CD14-positive monocyte (primary cell): ENCODE results near the gene GIGYF1. TPM values are rescaled to one million over a fixed set of nuclear protein-coding genes. Genes with fewer than 3 reads are reported as not detected.
"Not testable (repeated sequence)": the region's sequence is repeated elsewhere in the genome, so short reads cannot be mapped to it uniquely, and the experiment has no call there.

Experiments used
- DNase-seq, 3 donors: peaks; one replicate each; pipeline ENCODE4 v3.0.0-alpha.2; 2011 to 2022
- H2AFZ ChIP-seq: 2 replicates; pipeline ENCODE4 v1.6.0; 2012; ENCODE audit warnings: mild to moderate bottlenecking, low read depth, low read length, inconsistent platforms; ENCODE audit not compliant: insufficient read depth, poor library complexity, severe bottlenecking
- H3K27ac ChIP-seq, 2 donors: 1 replicate in 1 of 2; 2 replicates in 1 of 2; pipeline ENCODE4 v1.5.1; 2012 to 2013; ENCODE audit warnings: low read length in 2 of 2, control low read depth in 1 of 2, inconsistent platforms in 1 of 2, low read depth in 1 of 2, mild to moderate bottlenecking in 1 of 2
- H3K27me3 ChIP-seq, 2 donors: one replicate each; pipeline versions ENCODE4 v1.6.0 to v1.6.1; 2011 to 2013; ENCODE audit warnings: low read length in 2 of 2; ENCODE audit not compliant: control insufficient read depth in 2 of 2, insufficient read depth in 2 of 2
- H3K36me3 ChIP-seq, 2 donors: replicated peaks in 1 of 2; 1 replicate in 1 of 2; 2 replicates in 1 of 2; pipeline versions ENCODE4 v1.5.1 to v1.6.1; 2012 to 2013; ENCODE audit warnings: low read length in 2 of 2, control low read depth in 1 of 2, inconsistent platforms in 1 of 2, mild to moderate bottlenecking in 1 of 2; ENCODE audit not compliant: insufficient read depth in 2 of 2, control insufficient read depth in 1 of 2
- H3K4me1 ChIP-seq, 2 donors: 1 replicate in 1 of 2; 2 replicates in 1 of 2; pipeline versions ENCODE4 v1.5.1 to v1.6.1; 2012 to 2013; ENCODE audit warnings: low read length in 2 of 2, control low read depth in 1 of 2, inconsistent platforms in 1 of 2, mild to moderate bottlenecking in 1 of 2, moderate library complexity in 1 of 2; ENCODE audit not compliant: insufficient read depth in 2 of 2, control insufficient read depth in 1 of 2
- H3K4me2 ChIP-seq: replicated peaks from 2 replicates; pipeline ENCODE3; 2012; ENCODE audit warnings: low read length, moderate library complexity, mild to moderate bottlenecking; ENCODE audit not compliant: poor library complexity, severe bottlenecking; ENCODE audit errors: extremely low read depth
- H3K4me3 ChIP-seq, 3 experiments: fragments of 200-600 bp in 1 of 3; sonication (generic) in 1 of 3; replicated peaks in 1 of 3; 1 replicate in 2 of 3; 2 replicates in 1 of 3; pipeline ENCODE4 v1.5.1; 2011 to 2013; ENCODE audit warnings: low read length in 3 of 3, mild to moderate bottlenecking in 3 of 3, control low read depth in 2 of 3, low read depth in 2 of 3, inconsistent platforms in 1 of 3, moderate library complexity in 1 of 3
- H3K79me2 ChIP-seq: 2 replicates; pipeline ENCODE4 v1.6.0; 2012; ENCODE audit warnings: mild to moderate bottlenecking, control low read depth, inconsistent platforms, low read length, moderate library complexity; ENCODE audit not compliant: insufficient read depth
- H3K9ac ChIP-seq: 2 replicates; pipeline ENCODE4 v1.6.0; 2017; ENCODE audit warnings: low read length, mild to moderate bottlenecking; ENCODE audit not compliant: insufficient read depth, poor library complexity, severe bottlenecking
- H3K9me3 ChIP-seq, 2 donors: replicated peaks in 1 of 2; 1 replicate in 1 of 2; 2 replicates in 1 of 2; pipeline versions ENCODE4 v1.5.1 to v1.6.1; 2012 to 2013; ENCODE audit warnings: low read length in 2 of 2, control low read depth in 1 of 2; ENCODE audit not compliant: control insufficient read depth in 1 of 2, insufficient read depth in 1 of 2
- H4K20me1 ChIP-seq: 2 replicates; pipeline ENCODE4 v1.6.0; 2012; ENCODE audit warnings: mild to moderate bottlenecking, low read length, control low read depth, moderate library complexity; ENCODE audit not compliant: insufficient read depth
- H3K27ac Mint-ChIP-seq, 7 donors: one replicate each; pipeline ENCODE4 v1.8.0; 2020; ENCODE audit warnings: mild to moderate bottlenecking in 7 of 7, mixed read lengths in 7 of 7, moderate library complexity in 6 of 7, inconsistent platforms in 2 of 7
- H3K27me3 Mint-ChIP-seq, 3 donors: one replicate each; pipeline ENCODE4 v1.8.0; 2021 to 2022; ENCODE audit warnings: low read depth in 3 of 3, mild to moderate bottlenecking in 3 of 3, mixed read lengths in 3 of 3, moderate library complexity in 3 of 3, inconsistent platforms in 1 of 3
- H3K36me3 Mint-ChIP-seq, 2 donors: one replicate each; pipeline ENCODE4 v1.8.0; 2020; ENCODE audit warnings: mixed read lengths in 2 of 2, inconsistent platforms in 1 of 2, mild to moderate bottlenecking in 1 of 2
- H3K4me1 Mint-ChIP-seq: one replicate; pipeline ENCODE4 v1.8.0; 2020; ENCODE audit warnings: mild to moderate bottlenecking, mixed read lengths
- H3K4me3 Mint-ChIP-seq, 2 donors: one replicate each; pipeline ENCODE4 v1.8.0; 2020; ENCODE audit warnings: mild to moderate bottlenecking in 2 of 2, mixed read lengths in 2 of 2, moderate library complexity in 1 of 2
- H3K9me3 Mint-ChIP-seq, 7 donors: one replicate each; pipeline ENCODE4 v1.8.0; 2020 to 2022; ENCODE audit warnings: mixed read lengths in 7 of 7, mild to moderate bottlenecking in 6 of 7, moderate library complexity in 6 of 7, inconsistent platforms in 2 of 7
- WGBS: methylation state at CpG from one replicate; pipeline ENCODE4 v1.1.5; 2013; ENCODE audit warnings: missing lambda C conversion rate; ENCODE audit not compliant: insufficient coverage; 5-methylcytosine and 5-hydroxymethylcytosine counted together
- intact Hi-C, 2 donors: fragments of 100-400 bp; cut with micrococcal nuclease; formaldehyde crosslinking; loops; one replicate each; pipeline versions ENCODE4 v1.15.0 to v1.15.1; 2023
- polyA plus RNA-seq, 3 donors: library from polyadenylated mRNA; depleted of rRNA in 1 of 3; unstranded in 2 of 3; stranded (reverse) in 1 of 3; fragments of 300-500 nt in 2 of 3; fragments of >200 nt in 1 of 3; fragmentation: Illumina TruSeq in 2 of 3; gene quantifications; 1 replicate in 2 of 3; 2 replicates in 1 of 3; pipeline ENCODE4 v1.2.3, GENCODE V29; 2012 to 2021
- TF ChIP-seq, protein P1 (sequence below): fragments of 200-600 bp; IDR thresholded peaks from one replicate; pipeline ENCODE4 v1.8.0; 2022; ENCODE audit warnings: antibody characterized with exemption, mild to moderate bottlenecking

GIGYF1 gene
- polyA plus RNA-seq, 3 donors: 0.30 to 30.6 (median 0.34) TPM

DNA sequence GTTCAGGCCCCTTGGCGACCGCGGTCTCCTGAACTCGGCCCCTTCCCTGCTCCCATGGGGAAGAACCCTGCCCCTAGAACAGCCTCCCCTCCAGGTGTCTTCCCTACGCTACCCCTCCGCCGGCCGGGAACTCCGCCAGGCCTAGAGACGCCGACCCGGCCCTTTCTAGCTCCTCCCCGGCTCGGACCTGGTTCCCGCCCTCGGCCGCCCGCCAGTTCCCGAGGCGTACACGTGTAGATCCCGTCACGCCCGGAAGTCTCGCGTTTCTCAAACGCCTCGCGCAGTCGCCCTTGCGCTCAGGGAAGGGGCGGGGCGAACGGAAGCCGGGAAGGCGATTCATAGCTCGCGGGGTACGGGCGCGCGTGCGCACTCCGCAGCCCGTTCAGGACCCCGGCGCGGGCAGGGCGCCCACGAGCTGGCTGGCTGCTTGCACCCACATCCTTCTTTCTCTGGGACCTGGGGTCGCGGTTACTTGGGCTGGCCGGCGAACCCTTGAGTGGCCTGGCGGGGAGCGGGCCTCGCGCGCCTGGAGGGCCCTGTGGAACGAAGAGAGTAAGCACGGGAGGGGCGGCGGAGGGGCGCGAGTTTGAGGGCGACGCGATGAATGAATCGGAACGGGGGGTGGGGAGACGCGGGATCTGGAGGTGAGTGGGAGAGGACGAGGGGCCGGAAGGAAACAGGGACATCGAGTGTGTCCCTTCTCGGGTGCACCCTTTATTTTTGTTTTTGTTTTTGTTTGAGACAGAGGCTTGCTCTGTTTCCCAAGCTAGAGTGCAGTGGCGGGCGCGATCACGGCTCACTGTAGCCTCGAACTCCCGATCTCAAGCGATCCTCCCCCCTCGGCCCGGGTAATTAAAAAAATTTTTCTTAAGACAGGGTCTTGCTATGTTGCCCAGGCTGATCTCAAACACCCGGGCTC is 12.0 kb upstream of the GIGYF1 start, which contains the start of gene POP7:
POP7 (plus strand) TSS at position 369 of the 919 bp plus-strand sequence. CDS start 710 bp downstream, outside the sequence.
- peaks cover 16 to 23% of the 10 kb centered on the region in 2 donors for H3K4me1 ChIP-seq
- H3K27ac ChIP-seq: peak within 1 kb of the TSS; percentile 84 to 87
- no peaks in the 10 kb centered on the region for H3K9me3 Mint-ChIP-seq
- peak within 1 kb of the TSS; percentile 82 to 96 (median 92) for H3K27ac Mint-ChIP-seq
- peaks cover 0 to 3% of the 10 kb centered on the region in 2 donors for H3K27me3 ChIP-seq
- intact Hi-C loops: loop anchor here (5.0 kb wide), 2 partner anchors 34 to 146 kb away; partner anchors contain the start of genes GNB2 (in 1 of the 2) and SLC12A9 (in 1 of the 2)
- peaks cover 16% of the 10 kb centered on the region for H3K4me1 Mint-ChIP-seq
- peaks cover 6 to 15% (median 10%) of the 10 kb centered on the region in 3 donors for H3K27me3 Mint-ChIP-seq
- H3K36me3 ChIP-seq: no peaks in the 10 kb centered on the region
- peak within 1 kb of the TSS; percentile 91 for H3K4me2 ChIP-seq
- H3K4me3 ChIP-seq: peak within 1 kb of the TSS; percentile 67 to 95 (median 93)
- H3K36me3 Mint-ChIP-seq: peaks cover 2 to 7% of the 10 kb centered on the region in 2 donors
- peaks cover 16% of the 10 kb centered on the region for H3K79me2 ChIP-seq
- peak within 1 kb of the TSS; percentile 88 for H3K9ac ChIP-seq
- no peaks in the 10 kb centered on the region for H3K9me3 ChIP-seq
- H4K20me1 ChIP-seq: no peaks in the 10 kb centered on the region
- under 1% methylated on average over 84 of the region's 86 CpGs for WGBS
- TF ChIP-seq, protein P1, sequence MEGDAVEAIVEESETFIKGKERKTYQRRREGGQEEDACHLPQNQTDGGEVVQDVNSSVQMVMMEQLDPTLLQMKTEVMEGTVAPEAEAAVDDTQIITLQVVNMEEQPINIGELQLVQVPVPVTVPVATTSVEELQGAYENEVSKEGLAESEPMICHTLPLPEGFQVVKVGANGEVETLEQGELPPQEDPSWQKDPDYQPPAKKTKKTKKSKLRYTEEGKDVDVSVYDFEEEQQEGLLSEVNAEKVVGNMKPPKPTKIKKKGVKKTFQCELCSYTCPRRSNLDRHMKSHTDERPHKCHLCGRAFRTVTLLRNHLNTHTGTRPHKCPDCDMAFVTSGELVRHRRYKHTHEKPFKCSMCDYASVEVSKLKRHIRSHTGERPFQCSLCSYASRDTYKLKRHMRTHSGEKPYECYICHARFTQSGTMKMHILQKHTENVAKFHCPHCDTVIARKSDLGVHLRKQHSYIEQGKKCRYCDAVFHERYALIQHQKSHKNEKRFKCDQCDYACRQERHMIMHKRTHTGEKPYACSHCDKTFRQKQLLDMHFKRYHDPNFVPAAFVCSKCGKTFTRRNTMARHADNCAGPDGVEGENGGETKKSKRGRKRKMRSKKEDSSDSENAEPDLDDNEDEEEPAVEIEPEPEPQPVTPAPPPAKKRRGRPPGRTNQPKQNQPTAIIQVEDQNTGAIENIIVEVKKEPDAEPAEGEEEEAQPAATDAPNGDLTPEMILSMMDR: no peak
- DNase-seq: peak; percentile 96
- H3K4me3 Mint-ChIP-seq: peak within 1 kb of the TSS; percentile 94 to 96
- H2AFZ ChIP-seq: peak within 1 kb of the TSS; percentile 96

DNA sequence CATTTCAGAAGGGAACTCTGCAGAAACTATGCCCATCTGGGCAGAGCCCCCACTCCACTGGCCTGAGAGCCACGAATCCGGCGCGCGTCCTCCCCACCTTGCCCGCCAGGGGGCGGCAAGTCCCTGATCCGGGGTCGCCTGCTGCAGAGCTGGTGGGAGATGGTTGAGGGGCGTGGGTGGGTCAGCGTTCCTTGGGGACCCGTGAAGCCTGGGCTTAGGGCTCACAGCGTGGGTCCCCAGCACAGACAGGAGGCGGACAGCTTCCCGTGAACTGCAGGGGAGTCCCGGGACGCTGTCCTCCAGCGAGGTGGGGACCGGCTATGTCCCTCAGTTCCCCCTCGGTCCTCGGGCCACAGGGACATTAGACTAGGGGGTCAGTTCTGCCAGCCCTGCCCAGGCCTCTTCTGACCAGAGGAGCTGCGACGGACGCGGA is 11.3 kb upstream of the GIGYF1 start:
- H3K9ac ChIP-seq: peak overlapping the region; percentile 88
- peak overlapping the region; percentile 67 to 95 (median 93) for H3K4me3 ChIP-seq
- H3K4me1 Mint-ChIP-seq: peaks cover 18% of the 10 kb centered on the region
- no peaks in the 10 kb centered on the region for H3K9me3 Mint-ChIP-seq
- H3K4me1 ChIP-seq: peaks cover 16 to 23% of the 10 kb centered on the region in 2 donors
- peak overlapping the region; percentile 82 to 96 (median 92) for H3K27ac Mint-ChIP-seq
- H3K4me3 Mint-ChIP-seq: peak overlapping the region; percentile 94 to 96
- TF ChIP-seq, protein P1: peak; percentile 99
- WGBS: 0% methylated on average over 18 of the region's 25 CpGs
- H3K36me3 ChIP-seq: no peaks in the 10 kb centered on the region
- H3K27me3 Mint-ChIP-seq: peaks cover 6 to 18% (median 10%) of the 10 kb centered on the region in 3 donors
- H3K27me3 ChIP-seq: peaks cover 0 to 3% of the 10 kb centered on the region in 2 donors
- no peaks in the 10 kb centered on the region for H4K20me1 ChIP-seq
- intact Hi-C loops: loop anchor here (5.0 kb wide), 2 partner anchors 33 to 147 kb away; partner anchors contain the start of genes GNB2 (in 1 of the 2) and SLC12A9 (in 1 of the 2)
- H3K36me3 Mint-ChIP-seq: peaks cover 2 to 7% of the 10 kb centered on the region in 2 donors
- peak overlapping the region; percentile 84 to 87 for H3K27ac ChIP-seq
- H3K9me3 ChIP-seq: no peaks in the 10 kb centered on the region
- peak; percentile 50 to 60 (median 52) for DNase-seq
- peak overlapping the region; percentile 91 for H3K4me2 ChIP-seq
- peak overlapping the region; percentile 96 for H2AFZ ChIP-seq
- H3K79me2 ChIP-seq: peaks cover 16% of the 10 kb centered on the region

DNA sequence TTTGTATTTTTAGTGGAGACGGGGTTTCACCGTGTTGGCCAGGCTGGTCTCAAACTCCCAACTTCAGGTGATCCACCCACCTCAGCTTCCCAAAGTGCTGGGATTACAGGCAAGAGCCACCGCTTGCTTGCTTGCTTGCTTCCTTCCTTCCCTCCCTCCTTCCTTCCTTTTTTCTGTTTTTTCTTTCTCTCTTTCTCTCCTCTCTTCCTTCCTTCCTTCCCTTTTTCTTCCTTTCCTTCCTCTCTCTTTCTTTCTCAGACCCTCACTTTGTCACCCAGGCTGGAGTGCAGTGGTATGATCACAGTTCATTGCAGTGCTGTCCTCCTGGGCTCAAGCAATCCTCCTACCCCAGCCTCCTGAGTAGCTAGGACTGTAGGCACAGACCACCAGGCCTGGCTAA is 7.0 kb upstream of the GIGYF1 start:
- intact Hi-C loops, H3K36me3 Mint-ChIP-seq, H4K20me1 ChIP-seq: not testable (repeated sequence)

More for the DNA sequence above, 7.0 kb upstream of the GIGYF1 start:
- DNase-seq, H3K9ac ChIP-seq, H3K36me3 ChIP-seq, H3K4me2 ChIP-seq, H3K4me1 Mint-ChIP-seq, H3K79me2 ChIP-seq, H3K4me1 ChIP-seq, H2AFZ ChIP-seq, H3K4me3 ChIP-seq, H3K9me3 ChIP-seq, H3K27ac ChIP-seq, H3K9me3 Mint-ChIP-seq: not testable (repeated sequence)
- Mint-ChIP-seq H3K4me3 (peak overlapping the region in 1 of 2 donors; percentile 70), H3K27me3 (peaks cover 25 to 33% (median 31%) of the 10 kb centered on the region in 3 donors), H3K27ac (peak overlapping the region in 1 of 7 donors; percentile 12)
- WGBS: 66% methylated on average over 3 of the region's 3 CpGs
- peaks cover 0 to 11% of the 10 kb centered on the region in 2 donors for H3K27me3 ChIP-seq
